Measurements from ENCODE around the gene DYNC1LI1.

DNA sequence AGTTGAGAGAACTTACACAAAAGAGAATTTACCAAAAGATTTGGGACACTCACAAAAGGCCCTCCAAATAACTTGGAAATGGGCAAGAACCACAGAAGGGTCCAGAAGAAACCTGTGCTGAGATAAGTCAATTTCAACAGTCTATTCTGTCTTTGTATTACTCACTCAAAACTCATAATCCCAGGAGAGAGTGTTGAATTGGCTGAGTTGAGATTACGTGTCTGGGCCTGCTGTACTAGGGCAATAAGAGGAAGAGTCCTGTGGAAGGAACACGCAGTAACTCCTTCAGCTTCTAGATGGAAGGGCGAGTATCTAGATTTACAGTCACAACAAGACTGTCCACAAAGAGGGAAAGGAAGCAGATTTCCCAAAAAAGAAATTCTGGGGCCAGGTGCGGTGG is 42.5 kb upstream of the DYNC1LI1 start:
- TF ChIP-seq CTCF (IDR thresholded peaks at IDR 0.05) (no peak), POLR2A (IDR thresholded peaks at IDR 0.05) (no peak), POLR2AphosphoS5 (IDR thresholded peaks at IDR 0.05) (no peak)
